ENCODE data around the gene GJB5. TPM values are rescaled to one million over a fixed set of nuclear protein-coding genes. Genes with fewer than 3 reads are reported as not detected.

Gene GJB5
- polyA plus RNA-seq, 1 donor (not counting 4 experiments of a cell fraction or from before 2014, with no cell fraction given) = 169 TPM

- no peak for TF ChIP-seq EZH2 (IDR thresholded peaks at IDR 0.05; ENCODE audit: low read length)
- no peak for TF ChIP-seq CTCF (optimal IDR thresholded peaks at IDR 0.05 in 1 of 3, IDR thresholded peaks at IDR 0.05 in 1 of 3, conservative IDR thresholded peaks at IDR 0.05 in 1 of 3; ENCODE audit: extremely low read depth in 1 of 3, insufficient read depth in 2 of 3, low read length in 3 of 3)
- H3K9me1 ChIP-seq (ENCODE audit: control insufficient read depth, extremely low read depth, insufficient read depth, low read length) = no peaks in the 10 kb centered on the region
- no peaks in the 10 kb centered on the region for H3K4me1 ChIP-seq (ENCODE audit: control insufficient read depth, extremely low read depth, insufficient read depth, low read length)
- no peak overlapping the region for H3K4me2 ChIP-seq (ENCODE audit: control insufficient read depth, extremely low read depth, insufficient read depth, low read depth, low read length)
- no peaks in the 10 kb centered on the region for H3K79me2 ChIP-seq (ENCODE audit: control insufficient read depth, insufficient read depth, low read length)
- no peak for DNase-seq (ENCODE audit: low read depth, low spot score)
- no peak overlapping the region for H2AFZ ChIP-seq (ENCODE audit: control insufficient read depth, low read length)
- no peaks in the 10 kb centered on the region for H3K27me3 ChIP-seq (ENCODE audit: control insufficient read depth, extremely low read depth, insufficient read depth, low read length)
- no peaks in the 10 kb centered on the region for H4K20me1 ChIP-seq (ENCODE audit: control insufficient read depth, extremely low read depth, insufficient read depth, low read length)
- H3K9me3 ChIP-seq (ENCODE audit: control insufficient read depth, low read depth, low read length) = no peaks in the 10 kb centered on the region
- no peak overlapping the region for H3K27ac ChIP-seq (ENCODE audit: control insufficient read depth, insufficient read depth, low read length)
- H3K9ac ChIP-seq (ENCODE audit: control insufficient read depth, extremely low read depth, insufficient read depth, low read length) = no peak overlapping the region
- H3K4me3 ChIP-seq (ENCODE audit: control insufficient read depth in 2 of 3, extremely low read depth in 1 of 3, insufficient read depth in 2 of 3, low read depth in 1 of 3, low read length in 3 of 3) = no peak overlapping the region
- H3K36me3 ChIP-seq (ENCODE audit: control insufficient read depth in 2 of 2, extremely low read depth in 1 of 2, insufficient read depth in 2 of 2, low read length in 2 of 2) = no peaks in the 10 kb centered on the region
- FAIRE-seq = no peak
- dilution Hi-C loops (cut with MboI; ENCODE audit: extremely low pct_ligation_motif_present, low sequenced_read_pairs) = no loop called here
Measured at GRCh38 chr1:34710812-34711211, 44.0 kb upstream of the GJB5 start.

GRCh38 chr1:34711485-34711884 is 43.4 kb upstream of the GJB5 start:
- no peaks in the 10 kb centered on the region for H3K27me3 ChIP-seq (ENCODE audit: control insufficient read depth, extremely low read depth, insufficient read depth, low read length)
- no peaks in the 10 kb centered on the region for H3K36me3 ChIP-seq (ENCODE audit: control insufficient read depth in 2 of 2, extremely low read depth in 1 of 2, insufficient read depth in 2 of 2, low read length in 2 of 2)
- dilution Hi-C loops (cut with MboI; ENCODE audit: extremely low pct_ligation_motif_present, low sequenced_read_pairs) = no loop called here
- no peaks in the 10 kb centered on the region for H4K20me1 ChIP-seq (ENCODE audit: control insufficient read depth, extremely low read depth, insufficient read depth, low read length)
- no peaks in the 10 kb centered on the region for H3K9me1 ChIP-seq (ENCODE audit: control insufficient read depth, extremely low read depth, insufficient read depth, low read length)
- FAIRE-seq (no peak), DNase-seq (ENCODE audit: low read depth, low spot score) (no peak)
- H3K27ac ChIP-seq (ENCODE audit: control insufficient read depth, insufficient read depth, low read length) = no peak overlapping the region
- H3K79me2 ChIP-seq (ENCODE audit: control insufficient read depth, insufficient read depth, low read length) = no peaks in the 10 kb centered on the region
- H3K4me1 ChIP-seq (ENCODE audit: control insufficient read depth, extremely low read depth, insufficient read depth, low read length) = no peaks in the 10 kb centered on the region
- H3K4me2 ChIP-seq (ENCODE audit: control insufficient read depth, extremely low read depth, insufficient read depth, low read depth, low read length) = no peak overlapping the region
- H3K9me3 ChIP-seq (ENCODE audit: control insufficient read depth, low read depth, low read length) = no peaks in the 10 kb centered on the region
- H3K9ac ChIP-seq (ENCODE audit: control insufficient read depth, extremely low read depth, insufficient read depth, low read length) = no peak overlapping the region
- TF ChIP-seq EZH2 (IDR thresholded peaks at IDR 0.05; ENCODE audit: low read length) = no peak
- TF ChIP-seq CTCF (optimal IDR thresholded peaks at IDR 0.05 in 1 of 3, IDR thresholded peaks at IDR 0.05 in 1 of 3, conservative IDR thresholded peaks at IDR 0.05 in 1 of 3; ENCODE audit: extremely low read depth in 1 of 3, insufficient read depth in 2 of 3, low read length in 3 of 3) = no peak
- H2AFZ ChIP-seq (ENCODE audit: control insufficient read depth, low read length) = no peak overlapping the region
- H3K4me3 ChIP-seq (ENCODE audit: control insufficient read depth in 2 of 3, extremely low read depth in 1 of 3, insufficient read depth in 2 of 3, low read depth in 1 of 3, low read length in 3 of 3) = no peak overlapping the region

Data from keratinocyte (primary cell).